HG03378 (cell line): ENCODE measurements around the gene MIX23.
A peak's percentile ranks its signal among the peaks of the same experiment; 100 is the strongest.

Experiments
- ATAC-seq: cut with Tn5 transposase; IDR thresholded peaks from one replicate; pipeline ENCODE4 v1.9.1; 2021; ENCODE audit warnings: mild to moderate bottlenecking, moderate library complexity; ENCODE audit not compliant: unreplicated experiment

Gene MIX23

DNA sequence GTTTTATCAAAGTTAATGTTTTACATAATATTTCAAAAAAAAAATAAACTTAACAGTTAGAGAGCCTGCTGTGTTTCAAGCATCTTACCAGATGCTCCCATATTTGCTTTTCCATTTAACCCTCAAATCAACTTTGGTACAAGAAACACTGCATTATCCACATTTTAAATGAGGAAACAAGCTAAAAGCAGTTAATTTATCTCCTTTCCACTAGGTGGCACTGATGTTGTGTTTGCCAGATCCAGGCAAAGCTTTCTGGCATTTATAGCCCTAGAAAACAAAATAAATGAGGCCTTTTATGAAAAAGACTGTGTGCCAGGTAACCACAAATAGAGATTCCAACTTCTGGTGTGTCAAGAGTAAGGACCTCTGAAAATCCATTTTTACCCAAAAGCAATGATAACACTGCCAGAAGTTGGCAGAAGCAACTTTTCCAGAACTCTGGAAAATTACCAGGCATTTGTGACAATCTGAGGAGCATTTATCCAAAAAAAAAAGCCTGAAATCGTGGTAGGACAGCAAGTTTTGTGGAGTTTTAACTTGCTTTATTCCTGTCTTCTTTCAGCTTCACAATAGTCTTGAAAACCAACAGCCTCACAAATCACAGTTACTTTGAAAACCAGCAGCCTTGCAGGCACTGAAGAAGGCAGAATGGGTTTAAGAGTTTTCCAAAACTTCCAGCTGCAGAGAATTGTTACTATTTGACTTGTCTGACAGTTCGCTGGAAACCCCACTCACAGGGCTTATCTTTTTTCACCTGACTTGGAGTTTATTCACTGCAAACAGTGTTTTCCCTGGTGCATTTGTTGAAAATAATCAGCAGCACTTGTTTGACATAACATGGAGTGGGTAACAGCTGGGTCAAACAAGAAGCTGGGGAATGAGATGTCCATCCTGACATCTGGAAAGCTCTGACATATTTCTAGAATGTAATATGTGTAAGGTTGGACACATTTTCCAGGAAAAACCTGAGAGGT lies 10.1 kb upstream of the MIX23 start:
- no peak for ATAC-seq

DNA sequence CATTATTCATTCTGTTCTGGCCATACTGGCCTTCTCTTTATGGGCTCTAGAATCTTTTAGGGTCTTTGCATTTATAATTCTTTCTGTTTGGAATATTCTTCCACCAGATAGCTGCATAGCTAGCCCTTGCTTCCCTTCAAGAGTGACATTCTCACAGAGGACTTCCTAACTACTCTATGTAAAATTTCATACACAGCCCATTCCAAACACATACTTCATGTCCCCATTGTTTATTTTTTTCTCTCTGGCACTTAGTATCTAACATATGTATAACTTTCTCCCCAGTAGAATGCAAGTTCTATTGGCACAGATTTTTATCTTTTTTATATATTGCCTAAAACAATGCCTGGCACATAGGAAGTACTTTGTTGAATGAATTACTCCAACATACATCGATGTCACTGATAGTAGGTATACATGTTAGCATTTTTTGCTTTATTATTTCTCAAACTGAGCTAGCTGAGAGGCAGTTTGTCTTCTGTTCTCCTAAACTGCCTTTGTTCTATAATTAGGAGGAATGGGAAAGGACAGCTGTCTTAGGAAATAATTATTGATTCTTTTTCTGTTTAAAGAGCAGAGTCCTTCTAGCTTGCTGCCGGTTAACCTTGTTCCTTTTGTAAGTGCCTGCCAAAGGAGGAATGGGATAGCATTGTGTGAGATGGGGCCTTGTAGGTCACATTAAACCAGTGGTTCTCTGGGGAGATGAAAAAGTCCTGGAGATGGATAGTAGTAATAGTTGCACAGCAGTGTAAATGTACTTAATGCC lies 8.8 kb upstream of the MIX23 start:
- no peak for ATAC-seq

DNA sequence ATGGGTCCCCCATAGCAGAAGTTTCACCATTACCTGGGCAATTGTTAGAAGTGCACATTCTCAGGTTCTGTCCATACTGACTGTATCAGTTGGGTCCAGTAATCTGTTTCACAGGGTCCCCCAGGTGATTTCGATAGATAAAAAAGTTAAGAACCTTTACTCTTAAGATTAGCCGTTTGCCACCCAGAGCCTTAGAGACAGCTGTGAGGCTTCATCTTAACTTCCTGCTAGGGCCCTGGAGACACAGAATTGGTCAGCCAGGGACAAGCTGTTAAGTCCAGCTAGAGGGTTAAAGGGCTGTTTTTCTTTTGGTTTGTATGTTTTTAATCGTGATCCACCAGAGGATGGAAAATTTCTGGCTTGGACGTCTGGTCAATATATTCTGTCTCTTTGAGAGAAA lies 7.6 kb upstream of the MIX23 start:
- no peak for ATAC-seq

DNA sequence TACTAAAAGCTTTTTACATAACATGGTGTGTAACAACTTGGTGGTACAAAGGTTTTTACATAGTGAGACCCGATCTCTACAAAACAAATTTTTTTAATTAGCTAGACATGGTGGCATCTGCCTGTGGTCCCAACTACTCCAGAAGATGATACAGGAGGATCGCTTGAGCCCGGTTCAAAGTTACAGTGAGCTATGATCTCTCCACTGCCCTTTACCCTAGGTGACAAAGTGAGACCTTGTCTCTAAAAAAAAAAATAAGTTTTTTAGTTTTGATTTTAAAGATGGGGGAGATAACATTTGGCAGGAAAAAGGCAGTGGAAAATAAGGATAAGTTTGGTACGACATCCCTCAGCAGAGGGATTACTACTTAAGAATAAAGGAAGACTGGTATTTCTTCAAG lies 6.9 kb upstream of the MIX23 start:
- ATAC-seq, result no peak

DNA sequence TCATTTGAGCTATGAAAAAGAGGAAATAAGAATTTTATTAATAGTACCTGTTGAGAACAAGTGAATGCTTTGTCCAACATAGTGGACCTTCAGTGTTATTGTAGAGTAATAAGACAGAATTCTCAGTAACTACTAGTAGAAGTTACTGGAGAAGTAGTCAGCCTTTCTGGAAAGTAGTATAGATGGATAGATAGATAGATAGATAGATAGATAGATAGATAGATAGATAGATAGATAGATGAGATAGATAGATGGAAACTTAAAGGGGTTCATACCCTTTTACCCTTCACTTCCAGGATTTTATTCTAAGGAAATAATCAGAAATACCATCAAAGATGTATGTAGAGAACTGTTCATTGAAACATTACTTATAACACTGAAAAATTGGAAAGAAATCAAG lies 6.2 kb upstream of the MIX23 start:
- no peak for ATAC-seq

DNA sequence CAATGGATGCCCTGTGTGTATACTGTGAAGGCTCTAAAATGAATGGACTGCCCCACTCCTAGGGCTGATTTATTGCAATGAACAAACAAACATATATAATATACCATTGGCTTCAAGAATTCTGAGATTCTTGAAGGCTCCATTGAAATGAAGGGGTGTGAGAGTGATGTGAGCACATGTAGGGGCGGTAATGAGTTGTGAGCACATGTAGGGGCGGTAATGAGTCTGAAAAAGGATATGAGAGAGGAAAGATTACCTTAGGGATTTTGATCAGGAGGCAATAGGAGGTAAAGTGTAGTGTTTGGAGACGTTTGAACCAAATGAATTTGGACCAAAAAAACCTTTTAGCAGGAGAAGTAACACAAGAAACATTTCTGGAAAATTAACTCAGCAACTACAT lies 4.7 kb upstream of the MIX23 start:
- ATAC-seq, result no peak

DNA sequence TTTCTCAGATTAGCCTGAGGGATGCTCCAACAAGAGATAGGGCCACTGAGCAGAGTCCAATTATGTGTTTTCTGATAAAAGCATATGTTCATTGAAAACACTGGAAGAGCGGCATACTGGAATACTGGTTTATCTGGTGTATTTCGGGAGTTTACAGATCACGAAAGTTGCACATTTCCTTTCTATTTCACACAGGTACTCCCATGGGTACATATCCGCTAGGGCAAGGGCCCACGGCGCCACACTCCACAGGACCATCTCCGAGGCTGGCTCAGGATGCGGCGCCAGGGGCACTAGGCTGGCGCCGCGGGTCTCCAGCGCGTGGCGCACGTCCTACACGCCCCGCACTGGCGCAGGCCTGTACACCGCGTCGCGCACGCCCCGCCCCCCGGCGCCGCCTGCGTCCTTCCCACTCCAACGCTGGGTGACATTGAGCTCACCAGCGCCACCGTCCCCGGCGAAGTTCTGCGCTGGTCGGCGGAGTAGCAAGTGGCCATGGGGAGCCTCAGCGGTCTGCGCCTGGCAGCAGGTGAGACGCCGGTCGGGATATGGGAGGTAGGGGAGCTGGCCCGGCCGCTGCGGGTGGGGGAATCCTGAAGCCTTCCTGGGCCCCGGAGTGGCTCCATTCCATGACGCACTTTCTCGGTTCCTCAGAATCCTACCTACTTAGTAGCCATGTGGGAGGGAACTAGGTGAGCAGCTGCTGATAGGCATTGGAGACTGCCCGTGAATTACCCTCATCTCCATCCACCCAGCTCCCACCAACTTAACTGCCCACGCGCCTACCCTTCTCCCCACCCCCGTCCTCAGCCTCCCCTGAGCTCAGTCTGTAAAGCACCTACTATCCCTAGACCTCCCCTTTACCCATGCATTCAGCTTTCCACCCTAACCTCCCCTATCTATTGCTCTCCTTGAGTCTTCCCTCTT lies 1.0 kb upstream of the MIX23 start, which contains the start of gene FAM162A:
Gene FAM162A, plus strand, starts transcription at position 412 of the 927 bp plus-strand sequence. Its CDS starts 84 bp downstream, at position 496.
- peak; percentile 82 for ATAC-seq

DNA sequence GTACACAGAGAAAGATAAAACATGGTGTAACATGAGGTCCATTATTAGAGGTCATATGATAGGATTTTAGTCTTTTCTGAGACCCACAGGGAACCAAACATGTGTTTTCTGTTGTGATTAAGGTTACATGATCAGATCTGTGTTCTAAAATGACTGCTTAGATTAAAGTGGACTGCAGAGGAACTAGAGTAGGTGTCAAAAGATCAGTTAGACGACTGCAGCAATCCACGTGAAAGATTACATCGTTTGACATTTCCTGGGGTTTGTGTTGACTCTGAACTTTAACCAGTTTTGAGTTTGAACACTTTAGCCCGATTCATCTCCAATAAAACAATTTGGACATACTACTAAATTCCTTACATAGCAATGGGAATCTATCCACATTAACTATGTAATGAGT lies 5.1 kb downstream of the MIX23 start:
- ATAC-seq, result no peak

DNA sequence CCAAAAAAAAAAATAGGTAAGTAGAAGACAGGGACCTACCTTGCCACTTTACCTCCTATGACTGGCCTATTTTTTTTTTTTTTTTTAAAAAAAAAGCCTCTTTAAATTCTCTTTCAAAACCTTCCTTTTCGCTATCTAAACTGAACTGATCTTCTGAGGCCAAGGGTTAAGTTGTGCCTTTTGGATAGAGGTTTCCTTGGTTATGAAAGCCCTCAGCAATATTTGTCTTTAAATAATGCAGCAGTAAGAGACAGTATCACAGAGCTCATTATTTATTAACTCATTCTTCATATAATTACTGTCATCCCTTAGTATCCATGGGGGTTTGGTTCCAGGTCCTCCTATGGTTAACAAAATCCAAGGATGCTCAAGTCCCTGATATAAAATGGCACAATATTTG lies 9.0 kb downstream of the MIX23 start:
- ATAC-seq, result no peak

DNA sequence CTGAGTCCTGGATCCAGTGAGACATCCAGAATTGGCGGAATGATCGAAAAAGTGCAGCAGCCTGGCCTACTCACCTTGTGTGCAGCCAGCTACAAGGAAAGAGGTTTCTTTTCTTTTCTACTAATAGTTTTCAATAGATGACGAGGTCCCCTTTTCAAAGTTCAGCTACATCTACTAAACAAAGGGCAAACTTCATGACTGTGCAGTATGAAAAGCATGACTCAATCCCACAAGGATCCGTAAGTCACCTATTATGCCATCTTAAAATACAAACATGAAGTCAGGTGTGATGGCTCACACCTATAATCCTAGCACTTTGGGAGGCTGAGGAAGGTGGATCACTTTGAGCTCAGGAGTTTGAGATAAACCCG lies 16.7 kb downstream of the MIX23 start:
- no peak for ATAC-seq

DNA sequence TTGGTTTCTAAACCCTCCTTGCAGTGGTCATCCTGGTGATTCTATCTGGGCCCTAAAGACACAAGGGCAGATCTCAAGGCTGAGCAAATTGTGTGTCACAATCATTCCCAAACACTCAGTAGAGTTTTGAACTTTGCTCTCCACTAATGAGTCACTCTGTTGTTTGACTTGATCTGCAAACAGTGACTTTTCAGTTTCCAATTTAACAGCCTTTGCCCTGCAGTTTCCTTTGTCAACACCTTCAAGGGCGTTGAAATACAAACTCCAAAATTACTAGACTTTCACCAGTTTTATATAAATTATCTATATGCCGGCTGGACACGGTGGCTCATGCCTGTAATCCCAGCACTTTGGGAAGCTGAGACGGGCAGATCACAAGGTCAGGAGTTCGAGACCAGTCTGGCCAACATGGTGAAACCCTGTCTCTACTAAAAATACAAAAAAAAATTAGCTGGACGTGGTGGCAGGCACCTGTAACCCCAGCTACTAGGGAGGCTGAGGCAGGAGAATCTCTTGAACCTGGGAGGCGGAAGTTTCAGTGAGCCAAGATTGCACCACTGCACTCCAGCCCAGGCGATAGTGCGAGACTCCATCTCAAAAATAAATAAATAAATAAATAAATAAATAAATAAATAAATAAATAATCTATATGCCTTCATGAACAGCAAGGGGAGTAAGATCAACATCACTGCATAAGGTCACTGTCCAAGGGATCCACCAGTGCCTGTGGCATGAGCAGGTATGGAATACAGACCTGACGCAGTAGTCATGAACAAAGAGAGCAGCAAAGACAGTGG lies 17.3 kb downstream of the MIX23 start:
- ATAC-seq, result peak; percentile 91

DNA sequence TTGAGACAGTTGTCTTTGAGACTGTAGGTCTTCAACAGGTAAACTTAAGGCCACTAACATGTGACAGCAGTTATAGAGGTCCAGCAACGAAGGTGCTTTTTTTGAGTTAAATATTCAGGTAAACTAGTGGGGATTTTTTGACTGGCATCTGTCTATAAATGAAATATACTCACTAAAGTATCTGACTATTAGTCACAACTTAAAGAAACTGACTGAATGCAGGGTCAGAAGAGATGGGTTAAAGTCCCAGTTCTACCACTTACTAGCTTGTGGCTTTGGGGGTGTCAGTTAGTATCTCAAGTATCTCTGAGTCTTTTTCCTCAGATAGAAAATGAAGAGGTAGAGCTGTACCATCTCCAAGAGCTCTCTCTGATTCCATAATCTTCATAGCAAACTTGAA lies 18.0 kb downstream of the MIX23 start:
- peak; percentile 59 for ATAC-seq

DNA sequence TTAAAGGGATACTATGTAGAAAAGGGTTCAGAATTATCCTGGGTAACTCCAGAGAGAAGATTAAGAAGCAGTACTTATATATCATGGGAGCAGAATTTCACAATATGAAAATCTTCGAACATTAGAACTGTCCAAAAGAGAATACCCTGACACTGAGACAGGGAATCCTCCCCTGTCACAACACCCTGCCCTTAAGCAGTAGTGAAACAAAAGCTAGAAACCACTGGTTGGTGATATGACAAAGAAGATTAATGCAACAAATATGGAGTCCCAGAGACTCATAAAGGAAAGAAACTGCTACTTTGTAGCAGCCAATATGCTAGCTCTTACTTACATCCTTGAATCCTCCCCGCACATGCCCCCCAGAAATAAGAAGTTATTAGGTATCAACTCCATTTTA lies 18.5 kb downstream of the MIX23 start:
- ATAC-seq, result no peak

DNA sequence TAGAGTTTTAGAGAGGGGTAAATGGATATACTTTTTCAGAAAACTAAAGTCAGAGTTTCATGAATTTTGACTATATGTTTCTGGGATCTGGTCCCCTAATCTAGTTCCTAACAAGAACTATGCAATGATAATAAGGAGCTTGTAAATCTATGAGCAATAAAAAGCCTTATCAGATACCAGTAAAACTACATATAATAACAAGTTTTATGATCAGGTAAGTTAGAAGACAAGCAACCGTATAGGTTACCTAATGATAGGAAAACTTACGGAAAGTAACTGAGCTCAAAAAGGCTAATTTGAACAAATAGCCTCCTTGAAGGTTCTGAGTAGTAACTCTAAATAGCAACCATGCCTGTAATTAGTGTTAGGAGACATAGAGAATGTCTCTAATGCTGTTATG lies 21.0 kb downstream of the MIX23 start:
- no peak for ATAC-seq

DNA sequence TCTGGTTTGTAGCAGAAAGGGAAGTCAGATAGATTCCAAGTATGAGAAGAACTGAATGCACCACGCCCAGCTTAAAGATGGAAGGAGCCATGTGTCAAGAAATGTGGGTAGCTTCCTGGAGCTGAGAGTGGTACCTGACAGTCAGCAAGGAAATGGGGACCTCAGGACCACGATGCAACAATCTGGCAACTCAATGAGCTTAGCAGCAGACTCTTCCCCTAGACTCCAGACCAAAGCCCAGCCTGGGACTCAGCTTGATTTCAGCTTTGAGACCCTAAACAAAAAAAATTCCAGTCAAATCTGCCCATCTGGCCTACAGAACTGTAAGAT lies 24.4 kb downstream of the MIX23 start:
- ATAC-seq, result no peak

DNA sequence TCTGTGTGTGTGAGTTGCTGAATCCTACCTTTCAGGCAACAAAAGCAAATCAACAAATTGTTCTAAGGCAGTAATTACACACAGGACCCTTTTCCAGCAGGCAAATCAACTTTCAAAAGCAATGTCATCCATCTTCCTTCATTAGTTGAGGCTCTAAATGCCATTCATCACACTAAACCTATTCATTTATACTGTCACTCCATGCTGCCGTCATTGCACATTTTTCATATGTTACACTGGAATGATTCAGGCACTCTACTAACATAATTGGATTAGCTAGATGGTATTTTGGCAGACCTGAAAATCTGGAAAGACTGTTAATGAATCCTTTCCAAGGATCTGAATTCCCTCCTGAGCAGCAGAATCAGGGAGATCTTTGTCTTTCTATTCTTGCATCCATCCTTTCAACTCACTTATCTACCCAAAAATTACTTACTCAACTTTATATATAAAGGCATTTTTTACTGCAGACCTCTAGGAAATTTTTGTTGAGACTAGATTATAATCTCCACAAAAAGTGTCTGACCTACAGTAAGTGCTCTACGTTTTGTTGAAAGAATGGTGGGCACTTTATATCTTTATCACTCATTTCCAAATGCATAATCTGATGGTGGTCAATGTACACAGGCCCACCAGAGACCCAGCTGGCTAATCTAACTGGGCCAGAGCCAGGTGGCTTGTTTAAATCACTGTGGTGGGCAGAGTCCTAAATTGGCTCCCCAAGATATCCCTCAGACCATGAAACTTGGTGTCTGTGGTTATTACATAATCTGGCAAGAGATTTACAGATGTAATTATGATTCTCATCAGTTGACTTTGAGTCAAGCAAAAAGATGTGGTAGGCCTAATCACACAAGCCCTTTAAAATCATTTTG lies 25.0 kb downstream of the MIX23 start:
- ATAC-seq, result no peak

DNA sequence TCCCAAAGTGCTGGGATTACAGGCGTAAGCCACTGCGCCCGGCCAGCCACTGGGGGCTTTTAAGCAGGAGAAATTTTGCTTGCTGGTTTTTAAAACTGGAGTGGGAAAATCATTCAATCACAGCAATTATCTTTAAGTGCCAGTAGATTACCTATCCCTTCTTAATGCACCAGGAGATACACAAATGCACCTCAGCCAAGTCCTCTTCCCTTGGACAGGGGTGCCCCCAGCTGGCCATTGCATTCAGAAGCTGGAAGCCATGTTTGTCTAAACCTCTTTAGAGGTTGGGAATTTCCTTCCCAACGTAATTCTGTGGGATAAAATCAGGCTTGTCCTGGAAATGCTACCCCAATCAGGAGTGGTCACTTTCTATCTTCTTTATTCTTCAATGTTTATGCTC lies 26.6 kb downstream of the MIX23 start:
- ATAC-seq, result no peak

DNA sequence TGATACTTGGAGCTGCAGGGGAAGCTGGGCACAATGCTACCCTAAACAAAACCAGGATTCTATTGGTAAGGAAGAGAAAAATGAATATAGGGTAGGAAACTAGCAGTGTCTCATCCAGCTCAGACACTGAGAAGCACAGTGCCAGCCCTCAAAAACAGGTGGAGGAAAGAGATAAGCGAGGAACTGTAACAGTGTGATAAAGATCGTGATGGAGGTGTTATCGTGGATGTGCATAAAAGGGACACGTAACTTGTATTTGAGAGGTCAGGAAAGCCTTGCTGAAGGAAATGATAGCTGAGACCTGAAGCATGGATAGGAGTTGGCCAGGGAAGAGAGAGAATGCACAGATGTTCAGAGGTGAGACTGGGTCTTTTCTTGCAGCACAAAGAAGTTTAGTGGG lies 27.4 kb downstream of the MIX23 start:
- no peak for ATAC-seq

DNA sequence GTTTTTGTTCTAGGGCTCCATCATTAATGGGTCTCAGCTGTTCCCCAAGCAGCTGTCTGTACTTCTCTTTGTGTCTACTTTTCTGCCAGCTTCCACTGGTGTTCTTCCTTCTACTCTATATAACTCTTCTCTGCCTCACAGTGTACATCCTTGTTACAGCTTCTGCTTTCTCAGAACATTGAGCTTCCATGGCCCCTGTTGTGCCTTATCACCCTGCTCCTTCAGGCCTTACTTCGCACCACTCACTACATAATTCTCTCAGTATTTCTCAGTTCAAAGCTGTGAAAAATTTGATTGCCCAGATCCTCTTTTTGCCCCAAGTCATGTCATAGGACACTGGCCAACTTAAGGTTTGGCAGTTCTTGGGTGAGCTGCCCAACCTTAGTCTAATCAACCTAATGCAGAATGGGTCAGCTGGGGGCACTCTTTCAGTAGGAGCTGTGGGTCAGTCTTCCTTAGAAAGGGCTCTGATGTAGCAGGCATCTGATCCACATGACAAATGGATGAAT lies 29.1 kb downstream of the MIX23 start:
- no peak for ATAC-seq
